HL-60 (cell line): Measurements from ENCODE around the gene VPS11.

Source experiments
- DNase-seq, 2 experiments: peaks; one replicate each; pipeline ENCODE4 v3.0.0-alpha.2; 2010 to 2020; ENCODE audit warnings: low read depth in 1 of 2, low spot score in 1 of 2
- H3K27ac ChIP-seq: fragments of 250-450 bp; sonication (Bioruptor Pico); replicated peaks from 2 replicates; pipeline ENCODE4 v1.5.1; 2020; ENCODE audit warnings: mild to moderate bottlenecking, moderate library complexity
- H3K27me3 ChIP-seq: fragments of 250-450 bp; sonication (Bioruptor Pico); 2 replicates; pipeline ENCODE4 v1.5.1; 2021; ENCODE audit warnings: mild to moderate bottlenecking, moderate library complexity; ENCODE audit not compliant: insufficient read depth, poor library complexity, severe bottlenecking
- H3K4me3 ChIP-seq: replicated peaks from 2 replicates; pipeline ENCODE4 v1.5.1; 2011; ENCODE audit warnings: mild to moderate bottlenecking, control low read depth, low read length; ENCODE audit not compliant: insufficient read depth
- CTCF ChIP-seq: IDR thresholded peaks from one replicate; pipeline ENCODE4 v1.5.1; 2011; ENCODE audit warnings: low read length, control low read depth, inconsistent platforms; ENCODE audit not compliant: insufficient read depth
- GABPA ChIP-seq: IDR thresholded peaks from 2 replicates; pipeline ENCODE4 v1.6.1; 2012; ENCODE audit warnings: low read depth
- POLR2AphosphoS5 ChIP-seq: IDR thresholded peaks from 2 replicates; pipeline ENCODE4 v1.6.1; 2012; ENCODE audit warnings: low read depth
- REST ChIP-seq: IDR thresholded peaks from 2 replicates; pipeline ENCODE4 v1.6.1; 2012; ENCODE audit warnings: low read depth; ENCODE audit not compliant: insufficient replicate concordance
- SPI1 ChIP-seq: IDR thresholded peaks from 2 replicates; pipeline ENCODE4 v1.6.1; 2012; ENCODE audit warnings: low read depth, mild to moderate bottlenecking, borderline replicate concordance

Gene VPS11

DNA sequence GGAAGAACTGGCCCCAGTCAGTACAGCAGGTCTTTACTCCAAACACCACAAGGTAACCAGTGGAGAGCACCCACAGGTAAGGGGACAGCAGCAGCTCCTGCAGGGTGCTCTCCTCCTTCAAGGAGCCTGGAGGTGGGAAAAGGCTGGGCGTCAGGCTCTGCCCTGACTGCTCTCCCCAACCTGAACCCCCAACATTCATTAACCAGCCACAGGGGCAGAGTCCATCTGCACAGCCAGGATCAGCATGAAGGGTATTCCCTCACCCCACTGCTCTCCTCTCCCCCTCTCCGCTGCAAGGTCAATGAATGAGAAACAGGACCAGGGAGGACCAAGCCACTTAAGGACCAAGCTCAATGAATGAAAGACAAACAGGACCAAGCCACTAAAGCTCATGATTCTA is 40.6 kb upstream of the VPS11 start:
- no peak overlapping the region for H3K4me3 ChIP-seq

GRCh38 chr11:119027561-119028345 is 39.9 kb upstream of the VPS11 start:
- DNase-seq: no peak
- Histone ChIP-seq H3K4me3 (no peak overlapping the region), H3K27me3 (no peaks in the 10 kb centered on the region), H3K27ac (no peak overlapping the region)
- no peak for TF ChIP-seq REST
- TF ChIP-seq POLR2AphosphoS5: no peak
- no peak for TF ChIP-seq GABPA
- no peak for TF ChIP-seq SPI1
- no peak for TF ChIP-seq CTCF

More for the DNA sequence above, 40.6 kb upstream of the VPS11 start:
- no peaks in the 10 kb centered on the region for H3K27me3 ChIP-seq
- H3K27ac ChIP-seq: no peak overlapping the region
- DNase-seq: no peak
- TF ChIP-seq REST (no peak), POLR2AphosphoS5 (no peak), SPI1 (no peak)

DNA sequence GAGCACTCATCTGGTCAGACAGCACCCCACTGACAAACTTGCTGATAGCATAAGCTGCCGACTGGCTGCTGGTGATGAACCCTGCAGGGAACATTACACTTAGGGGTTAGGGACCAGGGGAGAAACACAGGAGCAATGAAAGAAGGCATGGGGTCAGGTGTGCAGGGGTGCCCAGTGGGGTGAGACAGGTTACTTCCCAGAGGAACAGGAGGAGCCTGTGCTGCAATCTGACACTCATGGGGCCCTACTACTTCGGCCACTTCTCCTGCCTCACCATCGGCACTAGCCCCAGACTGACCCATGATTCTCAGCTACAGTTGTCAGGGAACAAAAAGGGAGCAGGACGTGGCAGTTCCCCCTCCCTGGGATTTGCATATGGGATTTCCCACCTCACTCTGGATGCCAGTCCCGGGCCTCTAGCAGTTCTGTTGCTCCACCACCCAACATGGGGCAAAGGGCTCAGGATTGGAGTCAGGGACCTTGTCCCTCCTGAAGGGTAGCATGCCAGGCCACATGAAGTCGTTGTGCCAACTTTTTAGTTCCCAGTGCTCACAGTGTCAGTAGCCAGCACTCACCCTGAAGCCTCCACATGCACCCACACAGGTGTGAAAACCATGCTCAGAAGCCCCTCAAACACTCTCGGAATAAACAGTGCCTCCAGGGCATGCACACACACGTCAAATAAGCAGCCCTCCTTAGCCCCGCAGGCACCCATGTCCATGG is 39.1 kb upstream of the VPS11 start:
- TF ChIP-seq REST (no peak), CTCF (no peak), SPI1 (no peak), POLR2AphosphoS5 (no peak), GABPA (no peak)
- H3K4me3 ChIP-seq: no peak overlapping the region

More for the DNA sequence above, 39.1 kb upstream of the VPS11 start:
- H3K27me3 ChIP-seq: no peaks in the 10 kb centered on the region
- no peak for DNase-seq
- H3K27ac ChIP-seq: peak overlapping the region; percentile 87; the same call in 1 of the 2 replicates
